A673 (cell line): ENCODE data around the gene FRAS1. TPM values are rescaled to one million over a fixed set of nuclear protein-coding genes. Genes with fewer than 3 reads are reported as not detected.

Source experiments
- BruUV-seq: library from RNA; stranded (reverse); fragments of 400-500 nt; replicated peaks from 2 replicates; lab custom pipeline; 2021; lab: Mats Ljungman, UMichigan
- CTCF ChIA-PET: fragments of 300-600 bp; sonication (Branson Sonifier 250); formaldehyde crosslinking; loops from one replicate; lab custom pipeline; 2022; ENCODE audit warnings: antibody characterized with exemption; lab: Charles Lee
- POLR2A ChIA-PET: fragments of 300-600 bp; sonication (Branson Sonifier 250); formaldehyde crosslinking; loops from one replicate; lab custom pipeline; 2022; ENCODE audit warnings: antibody characterized with exemption; ENCODE audit not compliant: low non-redundant PET; lab: Charles Lee
- DNase-seq: peaks from one replicate; pipeline ENCODE4 v3.0.0-alpha.2; 2015; ENCODE audit warnings: low spot score
- H3K27ac ChIP-seq: fragments of 200-600 bp; sonication (generic); 2 replicates; pipeline ENCODE4 v1.5.1; 2016; ENCODE audit warnings: mixed run types, low read depth, mild to moderate bottlenecking, mixed read lengths, antibody characterized with exemption, low read length; ENCODE audit not compliant: poor library complexity, severe bottlenecking
- H3K27me3 ChIP-seq: fragments of 200-600 bp; sonication (generic); replicated peaks from 2 replicates; pipeline ENCODE4 v1.6.1; 2017; ENCODE audit warnings: mixed run types, low read depth, mild to moderate bottlenecking, mixed read lengths, antibody characterized with exemption, low read length; ENCODE audit not compliant: insufficient read depth, poor library complexity
- H3K36me3 ChIP-seq: fragments of 200-600 bp; sonication (generic); 2 replicates; pipeline ENCODE4 v1.6.1; 2016; ENCODE audit warnings: mixed run types, mild to moderate bottlenecking, mixed read lengths, antibody characterized with exemption, low read length; ENCODE audit not compliant: insufficient read depth, poor library complexity, severe bottlenecking
- H3K4me1 ChIP-seq: fragments of 200-600 bp; sonication (generic); 2 replicates; pipeline ENCODE4 v1.6.1; 2017; ENCODE audit warnings: mixed run types, mild to moderate bottlenecking, mixed read lengths, antibody characterized with exemption, low read length; ENCODE audit not compliant: insufficient read depth, poor library complexity, severe bottlenecking
- H3K4me3 ChIP-seq: fragments of 200-600 bp; sonication (generic); 2 replicates; pipeline ENCODE4 v1.5.1; 2016; ENCODE audit warnings: low read depth, mixed run types, mild to moderate bottlenecking, mixed read lengths, low read length; ENCODE audit not compliant: poor library complexity, severe bottlenecking
- H3K9me3 ChIP-seq: fragments of 200-600 bp; sonication (generic); 2 replicates; pipeline ENCODE4 v1.6.1; 2016; ENCODE audit warnings: mixed run types, low read depth, mild to moderate bottlenecking, mixed read lengths, antibody characterized with exemption, low read length; ENCODE audit not compliant: poor library complexity, severe bottlenecking
- EZH2 ChIP-seq: fragments of 200-600 bp; sonication (generic); IDR thresholded peaks from 2 replicates; pipeline ENCODE4 v1.6.1; 2017; ENCODE audit warnings: borderline replicate concordance, low read depth, mild to moderate bottlenecking, mixed read lengths, antibody characterized with exemption, low read length; ENCODE audit not compliant: poor library complexity, severe bottlenecking
- intact Hi-C: fragments of 100-400 bp; cut with micrococcal nuclease; formaldehyde crosslinking; loops from one replicate; pipeline ENCODE4 v1.10.0; 2022; ENCODE audit not compliant: unreplicated experiment
- total RNA-seq: library from RNA; stranded (reverse); gene quantifications from 2 replicates; pipeline ENCODE4 v1.2.3, GENCODE V29; 2021
- TF ChIP-seq, protein P1 (sequence below): fragments of 300-800, 200-600 bp; sonication (generic); conservative IDR thresholded peaks from 2 replicates; pipeline ENCODE4 v1.5.1; 2017; ENCODE audit warnings: low read depth, mild to moderate bottlenecking, antibody characterized with exemption, low read length, moderate library complexity, mixed read lengths

FRAS1 gene
- total RNA-seq, 1 experiment from 2014 or later, result 0.06 TPM

DNA sequence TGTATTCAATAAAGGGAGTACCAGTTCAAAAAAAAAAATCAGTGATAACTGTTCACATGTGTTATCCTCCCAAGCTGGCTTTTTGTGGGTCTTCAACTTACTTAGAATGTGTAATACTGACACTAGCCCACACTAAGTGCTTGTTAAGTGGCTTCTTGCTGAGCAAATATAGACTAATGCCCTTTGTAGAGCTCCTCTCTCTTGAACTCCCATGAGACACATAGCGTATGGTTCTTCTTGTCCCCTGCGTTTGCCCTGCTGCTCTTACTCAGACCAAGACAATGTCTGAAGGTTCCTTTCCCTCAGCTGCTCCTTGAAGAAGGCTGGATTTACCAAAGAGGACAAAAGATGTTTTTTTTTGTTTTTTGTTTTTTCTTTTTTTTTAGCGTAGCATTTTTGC, 110.9 kb downstream of the FRAS1 start:
- Histone ChIP-seq H3K27ac (no peak overlapping the region), H3K4me3 (no peak overlapping the region), H3K4me1 (no peaks in the 10 kb centered on the region), H3K9me3 (no peaks in the 10 kb centered on the region), H3K27me3 (no peaks in the 10 kb centered on the region), H3K36me3 (no peaks in the 10 kb centered on the region)
- no peak for DNase-seq
- no TSS peak for BruUV-seq
- CTCF ChIA-PET, result no interaction called here
- no peak for TF ChIP-seq EZH2
- TF ChIP-seq, protein P1, sequence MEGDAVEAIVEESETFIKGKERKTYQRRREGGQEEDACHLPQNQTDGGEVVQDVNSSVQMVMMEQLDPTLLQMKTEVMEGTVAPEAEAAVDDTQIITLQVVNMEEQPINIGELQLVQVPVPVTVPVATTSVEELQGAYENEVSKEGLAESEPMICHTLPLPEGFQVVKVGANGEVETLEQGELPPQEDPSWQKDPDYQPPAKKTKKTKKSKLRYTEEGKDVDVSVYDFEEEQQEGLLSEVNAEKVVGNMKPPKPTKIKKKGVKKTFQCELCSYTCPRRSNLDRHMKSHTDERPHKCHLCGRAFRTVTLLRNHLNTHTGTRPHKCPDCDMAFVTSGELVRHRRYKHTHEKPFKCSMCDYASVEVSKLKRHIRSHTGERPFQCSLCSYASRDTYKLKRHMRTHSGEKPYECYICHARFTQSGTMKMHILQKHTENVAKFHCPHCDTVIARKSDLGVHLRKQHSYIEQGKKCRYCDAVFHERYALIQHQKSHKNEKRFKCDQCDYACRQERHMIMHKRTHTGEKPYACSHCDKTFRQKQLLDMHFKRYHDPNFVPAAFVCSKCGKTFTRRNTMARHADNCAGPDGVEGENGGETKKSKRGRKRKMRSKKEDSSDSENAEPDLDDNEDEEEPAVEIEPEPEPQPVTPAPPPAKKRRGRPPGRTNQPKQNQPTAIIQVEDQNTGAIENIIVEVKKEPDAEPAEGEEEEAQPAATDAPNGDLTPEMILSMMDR, result no peak
- POLR2A ChIA-PET, result no interaction called here
- intact Hi-C loops, result no loop called here

DNA sequence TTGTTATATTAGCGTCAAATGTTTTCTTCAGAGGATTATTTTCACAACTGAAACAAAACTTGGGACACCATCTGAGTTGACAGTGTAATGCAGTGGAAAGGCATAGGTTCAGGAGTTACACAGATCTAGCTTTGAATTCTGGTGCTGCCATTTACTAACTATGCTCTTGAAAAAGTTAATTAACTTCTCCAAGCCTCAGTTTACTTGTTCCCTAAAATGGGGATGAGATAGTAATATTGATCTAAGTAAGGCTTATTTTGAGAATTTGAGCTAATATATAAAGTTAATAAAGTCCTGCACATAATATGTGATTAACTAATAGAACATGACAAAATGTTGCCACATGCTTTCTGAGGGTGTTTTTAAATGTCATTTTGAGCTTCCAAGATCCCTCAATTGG, 112.6 kb downstream of the FRAS1 start:
- no peaks in the 10 kb centered on the region for H3K4me1 ChIP-seq
- CTCF ChIA-PET, result no interaction called here
- intact Hi-C loops, result no loop called here
- H3K27me3 ChIP-seq, result no peaks in the 10 kb centered on the region
- TF ChIP-seq EZH2, result no peak
- TF ChIP-seq, protein P1, result no peak
- no peaks in the 10 kb centered on the region for H3K9me3 ChIP-seq
- POLR2A ChIA-PET, result no interaction called here
- no peak overlapping the region for H3K4me3 ChIP-seq
- no peak overlapping the region for H3K27ac ChIP-seq
- no peaks in the 10 kb centered on the region for H3K36me3 ChIP-seq
- BruUV-seq, result no TSS peak
- DNase-seq, result no peak

DNA sequence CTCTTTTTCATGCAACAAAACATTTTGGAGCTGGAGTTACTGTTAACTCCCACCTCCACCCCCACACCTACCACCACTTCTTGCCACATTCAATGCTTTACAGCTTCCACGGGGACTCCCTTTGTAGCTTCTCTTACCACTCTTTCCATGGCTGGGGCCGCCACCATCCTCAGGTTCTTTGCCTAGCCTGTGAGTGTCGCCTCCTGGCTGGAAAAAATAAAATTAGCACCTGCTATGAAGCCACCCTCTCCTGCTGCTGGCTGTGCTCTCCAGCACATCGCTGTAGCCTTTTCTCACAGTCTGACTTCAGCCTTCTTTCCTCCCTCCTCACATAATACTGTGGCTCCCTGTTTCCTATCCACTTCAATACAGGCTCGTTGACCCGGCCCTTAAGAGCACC, 114.4 kb downstream of the FRAS1 start:
- intact Hi-C loops, result no loop called here
- Histone ChIP-seq H3K9me3 (no peaks in the 10 kb centered on the region), H3K27ac (no peak overlapping the region), H3K27me3 (no peaks in the 10 kb centered on the region), H3K4me1 (no peaks in the 10 kb centered on the region), H3K36me3 (no peaks in the 10 kb centered on the region), H3K4me3 (no peak overlapping the region)
- ChIA-PET POLR2A (no interaction called here), CTCF (no interaction called here)
- no TSS peak for BruUV-seq
- no peak for DNase-seq
- TF ChIP-seq EZH2, result no peak
- TF ChIP-seq, protein P1, result no peak
